Activated naive CD4-positive, alpha-beta T cell treated with anti-CD3 and anti-CD28 coated beads for 36 hours (primary cell): ENCODE data around the gene OBSCN. TPM values are rescaled to one million over a fixed set of nuclear protein-coding genes. Genes with fewer than 3 reads are reported as not detected.
"Not testable (repeated sequence)": the region's sequence is repeated elsewhere in the genome, so short reads cannot be mapped to it uniquely, and the experiment has no call there.

ENCODE experiments used
- CTCF ChIA-PET: fragments of 350-600 bp; sonication (Branson Sonifier 250); formaldehyde crosslinking; loops from one replicate; lab custom pipeline; 2021; ENCODE audit warnings: antibody characterized with exemption; lab: Charles Lee
- DNase-seq: peaks from one replicate; pipeline ENCODE4 v3.0.0-alpha.2; 2020
- H3K27ac Mint-ChIP-seq: one replicate; pipeline ENCODE4 v1.8.0; 2021; ENCODE audit warnings: mild to moderate bottlenecking, mixed read lengths
- H3K27me3 Mint-ChIP-seq: one replicate; pipeline ENCODE4 v1.8.0; 2021; ENCODE audit warnings: low read depth, mixed read lengths
- H3K36me3 Mint-ChIP-seq: one replicate; pipeline ENCODE4 v1.8.0; 2021; ENCODE audit warnings: low read depth, mixed read lengths
- H3K4me1 Mint-ChIP-seq: one replicate; pipeline ENCODE4 v1.8.0; 2021; ENCODE audit warnings: low read depth, mixed read lengths
- H3K4me3 Mint-ChIP-seq: one replicate; pipeline ENCODE4 v1.8.0; 2021; ENCODE audit warnings: mild to moderate bottlenecking, moderate library complexity, mixed read lengths
- H3K9me3 Mint-ChIP-seq: one replicate; pipeline ENCODE4 v1.8.0; 2021; ENCODE audit warnings: mixed read lengths
- intact Hi-C: fragments of 100-400 bp; cut with micrococcal nuclease; formaldehyde crosslinking; loops from one replicate; pipeline ENCODE4 v1.15.1; 2023
- total RNA-seq, 2 experiments: library from RNA; stranded (reverse); gene quantifications; one replicate each; pipeline ENCODE4 v1.2.3, GENCODE V29; 2021

Gene OBSCN
- total RNA-seq, 2 experiments from 2014 or later, result 11.5 to 13.5 TPM

DNA sequence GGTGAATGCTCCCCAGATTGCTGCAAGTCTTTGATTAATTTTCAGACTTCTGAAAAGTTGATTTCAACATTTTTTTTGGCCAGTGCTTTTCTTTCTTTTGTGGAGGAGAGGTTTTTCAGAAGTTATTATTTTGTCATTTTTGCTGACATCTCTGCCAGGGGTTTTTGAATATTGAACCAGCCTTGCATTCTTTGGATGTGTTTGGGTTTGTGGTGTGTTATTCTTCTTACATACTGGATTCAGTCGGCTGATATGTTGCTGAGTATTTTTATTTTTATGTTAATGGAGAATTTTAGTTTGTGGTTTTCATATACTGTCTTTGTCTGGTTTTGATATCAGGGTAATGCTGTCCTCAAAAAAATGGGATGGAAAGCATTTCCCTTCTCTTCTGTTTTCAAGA lies 25.3 kb downstream of the OBSCN start:
- CTCF ChIA-PET, result no interaction called here
- Mint-ChIP-seq H3K27ac (no peak overlapping the region), H3K4me3 (no peak overlapping the region), H3K36me3 (peaks cover 59% of the 10 kb centered on the region), H3K4me1 (no peaks in the 10 kb centered on the region), H3K9me3 (peaks cover 26% of the 10 kb centered on the region), H3K27me3 (no peaks in the 10 kb centered on the region)
- no peak for DNase-seq
- intact Hi-C loops, result no loop called here

DNA sequence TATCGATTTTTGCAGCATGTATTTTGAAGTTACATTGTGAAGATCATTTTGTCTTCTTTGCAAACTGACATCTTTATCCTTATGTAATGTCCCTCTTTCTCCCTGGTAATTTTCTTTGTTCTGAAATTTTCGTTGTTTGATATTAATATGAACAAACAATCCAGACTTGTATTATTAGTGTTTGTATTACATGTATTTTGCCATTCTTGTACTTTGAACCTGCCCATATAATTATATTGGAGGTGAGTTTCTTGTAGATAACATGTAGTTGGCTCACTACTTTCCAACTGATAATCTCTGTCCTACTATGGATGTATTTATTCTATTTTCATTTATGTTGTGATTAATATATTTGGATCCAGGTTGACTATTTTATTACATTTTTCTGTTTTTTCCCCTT lies 27.1 kb downstream of the OBSCN start:
- intact Hi-C loops, result no loop called here
- CTCF ChIA-PET, result no interaction called here
- no peak for DNase-seq
- Mint-ChIP-seq H3K9me3 (peaks cover 26% of the 10 kb centered on the region), H3K27ac (no peak overlapping the region), H3K27me3 (no peaks in the 10 kb centered on the region), H3K4me3 (no peak overlapping the region), H3K4me1 (no peaks in the 10 kb centered on the region), H3K36me3 (peaks cover 66% of the 10 kb centered on the region)

DNA sequence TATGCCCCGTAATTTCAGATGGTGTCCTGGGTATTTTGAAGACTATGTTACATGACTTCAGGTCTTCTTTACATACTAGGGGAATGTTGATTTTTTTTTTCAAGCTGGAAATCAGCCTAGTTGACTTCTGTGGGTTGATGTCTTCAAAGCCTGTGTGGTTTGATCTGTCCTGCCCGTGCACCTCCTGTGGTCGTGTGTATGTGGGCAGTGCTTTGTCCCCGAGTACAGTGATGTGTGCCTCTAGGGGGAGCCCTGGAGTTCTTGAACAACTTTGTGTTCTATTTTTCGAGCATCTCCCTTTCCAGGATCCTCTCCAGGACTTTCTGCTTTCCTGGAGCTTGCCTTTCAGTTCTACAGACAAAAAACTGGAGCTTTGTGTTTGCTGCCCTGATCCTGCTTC lies 28.9 kb downstream of the OBSCN start:
- Mint-ChIP-seq H3K9me3 (peaks cover 34% of the 10 kb centered on the region), H3K27me3 (no peaks in the 10 kb centered on the region), H3K36me3 (peaks cover 76% of the 10 kb centered on the region), H3K4me3 (no peak overlapping the region), H3K4me1 (no peaks in the 10 kb centered on the region), H3K27ac (no peak overlapping the region)
- DNase-seq, result peak; percentile 48
- intact Hi-C loops, result no loop called here
- CTCF ChIA-PET, result interaction anchor here (0.6 to 1.4 kb wide), 2 partner anchors 12 to 161 kb away, joined by 3 to 9 read pairs; no protein-coding TSS in a partner anchor

DNA sequence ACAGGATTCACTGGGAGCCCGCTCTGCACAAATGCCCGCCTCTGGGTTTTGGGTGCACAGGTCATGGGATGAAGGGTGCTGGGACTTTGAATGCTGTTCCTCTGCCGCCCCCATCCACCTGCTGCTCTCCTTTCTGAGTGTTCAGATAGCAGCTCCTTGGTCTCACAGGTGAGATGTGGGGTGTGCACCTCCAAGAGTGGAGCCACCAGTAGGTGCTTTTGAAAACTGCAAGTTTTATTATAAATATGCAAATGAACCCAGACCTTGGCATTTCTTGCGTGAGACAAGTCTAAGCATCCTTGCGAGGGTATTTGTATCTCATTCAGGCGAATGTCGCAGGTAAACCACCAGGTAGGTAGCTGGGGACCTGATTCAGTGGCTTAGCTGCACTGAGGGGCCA lies 30.2 kb downstream of the OBSCN start:
- H3K9me3 Mint-ChIP-seq, result peaks cover 44% of the 10 kb centered on the region
- CTCF ChIA-PET, result no interaction called here
- intact Hi-C loops, result no loop called here
- no peak overlapping the region for H3K27ac Mint-ChIP-seq
- H3K36me3 Mint-ChIP-seq, result peaks cover 78% of the 10 kb centered on the region
- H3K4me3 Mint-ChIP-seq, result no peak overlapping the region
- H3K27me3 Mint-ChIP-seq, result no peaks in the 10 kb centered on the region
- H3K4me1 Mint-ChIP-seq, result no peaks in the 10 kb centered on the region
- DNase-seq, result no peak

DNA sequence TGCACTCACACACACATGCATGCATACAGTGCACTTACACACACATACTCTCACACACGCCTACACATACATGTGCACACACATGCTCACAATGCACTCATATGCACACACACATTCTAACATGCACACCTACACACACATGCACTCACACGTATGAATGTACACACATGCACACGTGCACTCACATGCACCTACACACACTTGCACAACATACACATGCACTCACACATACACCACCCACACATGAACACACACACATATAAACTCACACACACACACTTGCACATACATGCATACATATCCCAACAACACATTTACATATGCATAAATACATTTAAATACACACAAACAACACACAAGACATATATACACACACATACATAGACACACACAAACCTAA lies 30.6 kb downstream of the OBSCN start:
- no peak for DNase-seq
- CTCF ChIA-PET, result no interaction called here
- no peak overlapping the region for H3K27ac Mint-ChIP-seq
- no peaks in the 10 kb centered on the region for H3K27me3 Mint-ChIP-seq
- H3K4me3 Mint-ChIP-seq, result no peak overlapping the region
- peaks cover 44% of the 10 kb centered on the region for H3K9me3 Mint-ChIP-seq
- intact Hi-C loops, result no loop called here
- no peaks in the 10 kb centered on the region for H3K4me1 Mint-ChIP-seq
- H3K36me3 Mint-ChIP-seq, result peaks cover 78% of the 10 kb centered on the region

DNA sequence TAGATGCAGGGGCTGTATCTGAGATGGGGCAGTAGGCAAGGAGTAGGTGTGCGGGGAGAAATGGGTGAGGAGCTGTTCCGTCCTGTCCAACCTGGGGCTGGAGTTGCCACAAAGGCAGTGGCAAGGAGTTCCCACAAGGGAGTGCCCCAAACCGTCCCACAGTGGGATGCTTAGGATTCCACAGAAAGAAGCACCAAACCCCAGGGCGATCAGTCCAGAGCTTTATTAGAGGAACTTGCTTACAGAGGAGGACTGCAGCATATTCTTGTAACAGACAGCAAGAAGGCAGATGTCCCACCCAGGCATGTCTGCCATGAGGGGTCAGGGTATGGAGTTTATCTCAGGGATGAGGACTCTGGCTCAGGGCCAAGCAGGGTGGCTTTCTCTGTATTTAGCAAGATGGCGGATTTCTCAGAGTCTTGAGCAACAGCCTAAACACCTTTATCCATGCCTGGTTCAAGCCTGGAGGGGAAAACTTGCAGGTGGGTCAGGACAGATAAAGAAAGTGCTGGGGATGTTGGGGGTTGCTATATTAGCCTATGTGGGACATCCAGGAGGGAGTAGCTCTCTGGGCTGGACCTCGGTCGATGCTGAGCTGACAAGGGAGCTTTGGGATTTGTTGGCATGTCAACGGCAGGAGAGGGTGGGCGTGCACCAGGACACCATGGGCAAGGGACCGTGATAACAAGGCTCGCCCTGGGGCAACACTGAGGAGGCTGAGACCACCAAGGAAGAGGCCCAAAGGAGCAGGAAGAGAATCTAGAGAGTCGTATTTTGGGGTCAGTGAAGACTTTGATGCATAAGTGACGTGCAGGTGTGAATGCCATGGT lies 32.8 kb downstream of the OBSCN start:
- no peak overlapping the region for H3K27ac Mint-ChIP-seq
- peaks cover 50% of the 10 kb centered on the region for H3K9me3 Mint-ChIP-seq
- H3K36me3 Mint-ChIP-seq, result peaks cover 82% of the 10 kb centered on the region
- H3K4me3 Mint-ChIP-seq, result no peak overlapping the region
- DNase-seq, result no peak
- CTCF ChIA-PET, result interaction anchor here (0.8 kb wide), 1 partner anchor 33 kb away, joined by 5 read pairs; no protein-coding TSS in a partner anchor
- H3K4me1 Mint-ChIP-seq, result peaks cover 2% of the 10 kb centered on the region
- H3K27me3 Mint-ChIP-seq, result no peaks in the 10 kb centered on the region
- intact Hi-C loops, result no loop called here

DNA sequence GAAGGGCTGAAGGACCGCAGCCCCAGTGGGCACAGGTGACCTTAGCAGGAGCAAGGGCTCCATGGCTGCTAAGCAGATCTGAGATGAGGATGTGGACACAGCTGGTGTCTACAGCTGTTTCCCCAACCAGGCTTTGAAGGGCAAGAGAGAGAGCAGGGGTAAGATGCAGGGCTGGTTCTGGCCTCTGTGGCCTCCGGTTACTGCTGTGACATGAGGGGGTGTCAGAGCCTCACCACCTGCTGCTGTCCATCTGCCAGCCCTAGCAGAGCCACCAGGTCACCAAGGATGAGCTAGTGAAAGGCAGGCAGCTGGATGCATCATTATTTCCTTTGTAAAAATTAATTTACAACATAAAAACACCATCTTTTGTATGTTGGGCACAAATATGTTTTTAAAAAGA lies 33.4 kb downstream of the OBSCN start:
- no peak overlapping the region for H3K4me3 Mint-ChIP-seq
- peaks cover 84% of the 10 kb centered on the region for H3K36me3 Mint-ChIP-seq
- CTCF ChIA-PET, result no interaction called here
- no peak overlapping the region for H3K27ac Mint-ChIP-seq
- H3K9me3 Mint-ChIP-seq, result peaks cover 53% of the 10 kb centered on the region
- intact Hi-C loops, result no loop called here
- no peak for DNase-seq
- peaks cover 7% of the 10 kb centered on the region for H3K4me1 Mint-ChIP-seq
- H3K27me3 Mint-ChIP-seq, result no peaks in the 10 kb centered on the region

DNA sequence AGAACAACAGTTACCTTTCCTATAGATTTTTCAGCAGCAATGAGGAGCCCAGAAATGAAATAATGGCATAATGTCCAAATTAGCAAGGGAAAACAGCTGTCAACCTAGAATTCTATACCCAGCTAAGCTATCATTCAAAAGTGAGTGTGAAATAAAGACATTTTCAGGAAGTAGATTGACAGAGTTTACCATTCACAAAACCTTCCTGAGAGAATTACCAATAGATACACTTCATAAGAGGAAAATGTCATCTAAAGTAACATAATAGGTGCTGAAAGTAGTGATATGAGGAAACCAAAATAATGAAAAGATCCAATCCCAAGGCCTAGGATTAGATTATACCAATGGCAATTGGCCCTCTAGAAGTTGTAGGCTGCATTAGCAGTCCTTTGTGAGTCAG lies 34.6 kb downstream of the OBSCN start:
- peaks cover 12% of the 10 kb centered on the region for H3K4me1 Mint-ChIP-seq
- H3K36me3 Mint-ChIP-seq, result peaks cover 87% of the 10 kb centered on the region
- intact Hi-C loops, result no loop called here
- no peak overlapping the region for H3K27ac Mint-ChIP-seq
- H3K4me3 Mint-ChIP-seq, result no peak overlapping the region
- no peak for DNase-seq
- CTCF ChIA-PET, result no interaction called here
- H3K9me3 Mint-ChIP-seq, result peaks cover 59% of the 10 kb centered on the region
- H3K27me3 Mint-ChIP-seq, result no peaks in the 10 kb centered on the region

DNA sequence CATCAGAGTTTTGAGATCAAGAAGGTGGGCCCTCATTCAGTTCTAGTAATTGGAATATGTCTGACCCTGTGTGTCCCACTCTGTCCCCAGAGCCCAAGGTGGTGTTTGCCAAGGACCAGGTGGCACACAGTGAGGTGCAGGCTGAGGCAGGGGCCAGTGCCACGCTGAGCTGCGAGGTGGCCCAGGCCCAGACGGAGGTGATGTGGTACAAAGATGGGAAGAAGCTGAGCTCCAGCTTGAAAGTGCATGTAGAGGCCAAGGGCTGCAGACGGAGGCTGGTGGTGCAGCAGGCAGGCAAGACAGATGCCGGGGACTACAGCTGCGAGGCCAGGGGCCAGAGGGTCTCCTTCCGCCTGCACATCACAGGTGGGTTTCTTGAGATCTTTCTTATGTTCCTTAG lies 35.2 kb downstream of the OBSCN start:
- Mint-ChIP-seq H3K4me3 (no peak overlapping the region), H3K36me3 (peaks cover 93% of the 10 kb centered on the region), H3K4me1 (peaks cover 12% of the 10 kb centered on the region), H3K27me3 (no peaks in the 10 kb centered on the region), H3K9me3 (peaks cover 59% of the 10 kb centered on the region), H3K27ac (no peak overlapping the region)
- DNase-seq, result no peak
- CTCF ChIA-PET, result no interaction called here
- intact Hi-C loops, result no loop called here

DNA sequence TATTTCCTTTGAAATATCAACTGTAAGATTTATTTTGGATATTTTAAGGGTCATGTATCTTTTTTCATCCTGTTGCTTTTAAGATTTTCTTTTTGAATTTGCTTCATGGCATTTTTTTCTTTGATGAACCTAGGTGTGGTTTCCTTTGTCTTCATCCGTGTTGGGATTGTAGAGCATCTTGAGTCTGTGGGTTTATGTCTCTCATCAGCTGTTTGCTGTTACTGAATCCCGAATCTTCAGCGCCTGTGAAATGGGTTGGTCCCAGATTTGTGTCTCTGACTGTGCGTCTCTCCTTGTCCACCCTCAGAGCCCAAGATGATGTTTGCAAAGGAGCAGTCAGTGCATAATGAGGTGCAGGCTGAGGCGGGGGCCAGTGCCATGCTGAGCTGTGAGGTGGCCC lies 36.1 kb downstream of the OBSCN start:
- H3K4me3 Mint-ChIP-seq, DNase-seq, CTCF ChIA-PET, H3K27ac Mint-ChIP-seq, intact Hi-C loops, H3K27me3 Mint-ChIP-seq: not testable (repeated sequence)
- H3K4me1 Mint-ChIP-seq, result peaks cover 12% of the 10 kb centered on the region
- H3K9me3 Mint-ChIP-seq, result peaks cover 59% of the 10 kb centered on the region
- H3K36me3 Mint-ChIP-seq, result peaks cover 90% of the 10 kb centered on the region

DNA sequence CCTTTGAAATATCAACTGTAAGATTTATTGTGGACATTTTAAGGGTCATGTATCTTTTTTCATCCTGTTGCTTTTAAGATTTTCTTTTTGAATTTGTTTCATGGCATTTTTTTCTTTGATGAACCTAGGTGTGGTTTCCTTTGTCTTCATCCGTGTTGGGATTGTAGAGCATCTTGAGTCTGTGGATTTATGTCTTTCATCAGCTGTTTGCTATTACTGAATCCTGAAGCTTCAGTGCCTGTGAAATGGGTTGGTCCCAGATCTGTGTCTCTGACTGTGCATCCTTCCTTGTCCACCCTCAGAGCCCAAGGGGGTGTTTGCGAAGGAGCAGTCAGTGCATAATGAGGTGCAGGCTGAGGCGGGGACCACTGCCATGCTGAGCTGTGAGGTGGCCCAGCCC lies 37.3 kb downstream of the OBSCN start:
- peaks cover 12% of the 10 kb centered on the region for H3K4me1 Mint-ChIP-seq
- no peak overlapping the region for H3K4me3 Mint-ChIP-seq
- intact Hi-C loops, result no loop called here
- CTCF ChIA-PET, result no interaction called here
- H3K9me3 Mint-ChIP-seq, result peaks cover 59% of the 10 kb centered on the region
- peaks cover 82% of the 10 kb centered on the region for H3K36me3 Mint-ChIP-seq
- H3K27ac Mint-ChIP-seq, result no peak overlapping the region
- no peak for DNase-seq
- no peaks in the 10 kb centered on the region for H3K27me3 Mint-ChIP-seq

DNA sequence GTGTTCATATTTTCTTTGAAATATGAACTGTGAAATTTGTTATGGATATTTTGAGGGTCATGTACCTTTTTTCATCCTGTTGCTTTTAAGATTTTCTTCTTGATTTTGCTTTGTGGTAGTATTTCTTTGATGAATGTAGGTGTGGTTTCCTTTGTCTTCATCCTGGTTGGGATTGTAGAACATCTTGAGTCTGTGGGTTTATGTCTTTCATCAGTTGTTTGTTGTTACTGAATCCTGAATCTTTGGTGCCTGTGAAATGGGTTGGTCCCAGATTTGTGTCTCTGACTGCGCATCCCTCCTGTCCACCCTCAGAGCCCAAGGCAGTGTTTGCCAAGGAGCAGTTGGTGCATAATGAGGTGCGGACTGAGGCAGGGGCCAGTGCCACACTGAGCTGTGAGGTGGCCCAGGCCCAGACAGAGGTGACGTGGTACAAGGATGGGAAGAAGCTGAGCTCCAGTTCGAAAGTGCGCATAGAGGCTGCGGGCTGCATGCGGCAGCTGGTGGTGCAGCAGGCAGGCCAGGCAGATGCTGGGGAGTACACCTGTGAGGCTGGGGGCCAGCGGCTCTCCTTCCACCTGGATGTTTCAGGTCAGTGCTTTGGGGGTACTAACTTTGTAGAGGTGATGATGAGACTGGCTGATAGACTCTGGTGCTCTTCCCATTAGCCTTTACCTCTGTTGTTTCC lies 38.5 kb downstream of the OBSCN start:
- CTCF ChIA-PET, result no interaction called here
- DNase-seq, result no peak
- peaks cover 76% of the 10 kb centered on the region for H3K36me3 Mint-ChIP-seq
- no peak overlapping the region for H3K27ac Mint-ChIP-seq
- H3K9me3 Mint-ChIP-seq, result peaks cover 53% of the 10 kb centered on the region
- H3K4me3 Mint-ChIP-seq, result no peak overlapping the region
- intact Hi-C loops, result no loop called here
- no peaks in the 10 kb centered on the region for H3K27me3 Mint-ChIP-seq
- H3K4me1 Mint-ChIP-seq, result peaks cover 12% of the 10 kb centered on the region
